ENCODE data around the gene BACE1-AS.

DNA sequence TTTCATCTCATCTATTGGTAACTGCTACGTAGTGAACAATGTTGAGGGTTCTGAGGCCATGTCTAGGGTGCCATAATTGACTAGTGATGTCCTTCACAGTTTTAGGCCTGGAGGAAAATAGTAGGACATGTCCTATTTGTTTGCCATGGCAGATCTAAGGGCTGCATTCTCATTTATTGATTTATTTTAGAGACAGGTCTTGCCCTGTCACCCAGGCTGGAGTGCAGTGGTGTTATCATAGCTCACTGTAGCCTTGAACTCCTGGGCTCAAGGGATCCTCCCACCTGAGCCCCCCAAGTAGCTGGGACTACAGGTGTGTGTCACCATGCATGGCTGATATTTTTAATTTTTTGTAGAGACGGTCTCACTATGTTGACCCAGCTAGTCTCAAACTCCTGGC, 41.7 kb downstream of the BACE1-AS start:
- TF ChIP-seq, protein P1, sequence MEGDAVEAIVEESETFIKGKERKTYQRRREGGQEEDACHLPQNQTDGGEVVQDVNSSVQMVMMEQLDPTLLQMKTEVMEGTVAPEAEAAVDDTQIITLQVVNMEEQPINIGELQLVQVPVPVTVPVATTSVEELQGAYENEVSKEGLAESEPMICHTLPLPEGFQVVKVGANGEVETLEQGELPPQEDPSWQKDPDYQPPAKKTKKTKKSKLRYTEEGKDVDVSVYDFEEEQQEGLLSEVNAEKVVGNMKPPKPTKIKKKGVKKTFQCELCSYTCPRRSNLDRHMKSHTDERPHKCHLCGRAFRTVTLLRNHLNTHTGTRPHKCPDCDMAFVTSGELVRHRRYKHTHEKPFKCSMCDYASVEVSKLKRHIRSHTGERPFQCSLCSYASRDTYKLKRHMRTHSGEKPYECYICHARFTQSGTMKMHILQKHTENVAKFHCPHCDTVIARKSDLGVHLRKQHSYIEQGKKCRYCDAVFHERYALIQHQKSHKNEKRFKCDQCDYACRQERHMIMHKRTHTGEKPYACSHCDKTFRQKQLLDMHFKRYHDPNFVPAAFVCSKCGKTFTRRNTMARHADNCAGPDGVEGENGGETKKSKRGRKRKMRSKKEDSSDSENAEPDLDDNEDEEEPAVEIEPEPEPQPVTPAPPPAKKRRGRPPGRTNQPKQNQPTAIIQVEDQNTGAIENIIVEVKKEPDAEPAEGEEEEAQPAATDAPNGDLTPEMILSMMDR (IDR thresholded peaks at IDR 0.05), result no peak
- TF ChIP-seq EZH2phosphoT487 (IDR thresholded peaks at IDR 0.05) (no peak), EZH2 (IDR thresholded peaks at IDR 0.05) (no peak)

All from neural progenitor cell (in vitro differentiated cells).